Karpas-422 (cell line): Measurements from ENCODE around the gene GHRL. TPM values are rescaled to one million over a fixed set of nuclear protein-coding genes. Genes with fewer than 3 reads are reported as not detected.

Source experiments
- DNase-seq: peaks from one replicate; pipeline ENCODE4 v3.0.0-alpha.2; 2015
- H2AFZ ChIP-seq: fragments of 200-600 bp; sonication (generic); 2 replicates; pipeline ENCODE4 v1.6.1; 2014; ENCODE audit warnings: antibody characterized with exemption, low read length, mixed read lengths
- H3K27ac ChIP-seq: fragments of 200-600 bp; sonication (generic); 2 replicates; pipeline ENCODE4 v1.5.1; 2014; ENCODE audit warnings: mild to moderate bottlenecking, low read length, moderate library complexity
- H3K27me3 ChIP-seq: fragments of 200-600 bp; sonication (generic); 2 replicates; pipeline ENCODE4 v1.6.1; 2014; ENCODE audit warnings: low read length, mixed read lengths
- H3K36me3 ChIP-seq: fragments of 200-600 bp; sonication (generic); 2 replicates; pipeline ENCODE4 v1.6.1; 2014; ENCODE audit warnings: low read length, mixed read lengths; ENCODE audit not compliant: insufficient read depth
- H3K4me1 ChIP-seq: fragments of 200-600 bp; sonication (generic); 2 replicates; pipeline ENCODE4 v1.6.1; 2014; ENCODE audit warnings: mild to moderate bottlenecking, low read length, mixed read lengths
- H3K4me2 ChIP-seq: fragments of 200-600 bp; sonication (generic); 2 replicates; pipeline ENCODE4 v1.6.1; 2014; ENCODE audit warnings: low read length, low read depth, mild to moderate bottlenecking; ENCODE audit not compliant: poor library complexity, severe bottlenecking
- H3K4me3 ChIP-seq: fragments of 200-600 bp; sonication (generic); 2 replicates; pipeline ENCODE4 v1.5.1; 2014; ENCODE audit warnings: mild to moderate bottlenecking, antibody characterized with exemption, low read length, mixed read lengths
- H3K79me2 ChIP-seq: fragments of 200-600 bp; sonication (generic); 2 replicates; pipeline ENCODE4 v1.6.1; 2014; ENCODE audit warnings: mild to moderate bottlenecking, low read length, mixed read lengths
- H3K9ac ChIP-seq: fragments of 200-600 bp; sonication (generic); 2 replicates; pipeline ENCODE4 v1.6.0; 2014; ENCODE audit warnings: low read length
- H3K9me2 ChIP-seq: fragments of 200-600 bp; sonication (generic), shearing (Covaris generic); replicated peaks from 2 replicates; pipeline ENCODE4 v1.6.0; 2014; ENCODE audit warnings: mild to moderate bottlenecking, low read length, moderate library complexity; ENCODE audit not compliant: insufficient read depth
- H3K9me3 ChIP-seq: fragments of 300-700, 200-600 bp; sonication (generic); 2 replicates; pipeline ENCODE4 v1.6.1; 2014; ENCODE audit warnings: low read length, mixed read lengths
- H4K20me1 ChIP-seq: fragments of 200-600 bp; sonication (generic); 2 replicates; pipeline ENCODE4 v1.6.1; 2014; ENCODE audit warnings: mild to moderate bottlenecking, antibody characterized with exemption, low read length, low read depth; ENCODE audit not compliant: insufficient read depth
- total RNA-seq: library from RNA; depleted of rRNA; stranded (reverse); fragments of >200 nt; shearing (Covaris generic); gene quantifications from 2 replicates; pipeline ENCODE4 v1.2.3, GENCODE V29; 2014; ENCODE audit warnings: low replicate concordance

The GHRL gene
- total RNA-seq, 1 experiment from 2014 or later = 1.1 TPM

DNA sequence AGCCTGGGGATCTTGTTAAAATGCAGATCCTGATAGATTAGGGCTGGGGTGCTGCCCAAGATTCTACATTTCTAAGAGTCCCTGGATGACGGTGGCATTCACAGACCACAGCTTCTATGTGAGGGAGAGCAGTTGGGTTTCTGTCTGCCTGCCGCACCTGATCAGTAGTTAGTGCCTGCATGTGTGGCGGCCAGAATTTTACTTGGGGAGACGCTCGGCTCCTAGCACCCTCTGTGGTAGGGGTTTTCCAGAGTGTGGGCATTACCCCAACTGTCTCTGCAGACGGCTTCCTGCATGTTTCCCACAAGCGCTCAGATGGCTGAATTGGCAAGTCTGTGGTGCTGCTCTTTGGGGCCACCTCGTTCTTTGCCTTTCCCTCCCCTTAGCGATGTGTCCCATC, 8.3 kb downstream of the GHRL start:
- Histone ChIP-seq H3K9me2 (no peaks in the 10 kb centered on the region), H3K9me3 (no peaks in the 10 kb centered on the region), H3K4me1 (peaks cover 9% of the 10 kb centered on the region), H4K20me1 (no peaks in the 10 kb centered on the region), H3K4me3 (no peak overlapping the region), H3K4me2 (no peak overlapping the region), H3K27me3 (no peaks in the 10 kb centered on the region), H3K9ac (no peak overlapping the region), H3K79me2 (no peaks in the 10 kb centered on the region), H3K27ac (no peak overlapping the region), H2AFZ (no peak overlapping the region), H3K36me3 (peaks cover 31% of the 10 kb centered on the region; the same call in 1 of the 2 replicates)
- no peak for DNase-seq

DNA sequence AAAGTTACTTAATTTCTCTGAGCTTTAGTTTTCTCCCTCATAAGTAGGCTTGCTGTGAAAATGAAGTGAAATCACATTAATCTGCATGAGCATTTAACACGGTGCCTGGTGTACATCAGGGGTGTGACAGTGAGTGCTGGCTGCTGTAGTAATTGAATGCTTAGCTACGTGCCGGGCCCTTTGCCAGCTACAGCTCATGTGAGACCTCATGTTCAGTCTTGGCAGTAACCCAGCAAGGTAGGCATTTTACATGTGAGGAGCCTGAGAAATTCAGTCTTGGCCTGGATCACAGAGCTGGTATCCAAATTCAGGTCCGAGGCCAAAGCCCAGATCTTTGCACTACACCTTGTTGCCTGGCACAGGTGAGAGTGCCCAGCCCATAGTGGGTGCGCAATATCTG, 9.1 kb downstream of the GHRL start:
- Histone ChIP-seq H3K4me2 (no peak overlapping the region), H3K36me3 (peaks cover 31% of the 10 kb centered on the region; the same call in 1 of the 2 replicates), H3K27me3 (no peaks in the 10 kb centered on the region), H3K9ac (no peak overlapping the region), H3K9me3 (no peaks in the 10 kb centered on the region), H3K9me2 (no peaks in the 10 kb centered on the region), H3K27ac (no peak overlapping the region), H3K4me1 (peaks cover 9% of the 10 kb centered on the region), H3K79me2 (no peaks in the 10 kb centered on the region), H2AFZ (no peak overlapping the region), H3K4me3 (no peak overlapping the region), H4K20me1 (no peaks in the 10 kb centered on the region)
- no peak for DNase-seq

DNA sequence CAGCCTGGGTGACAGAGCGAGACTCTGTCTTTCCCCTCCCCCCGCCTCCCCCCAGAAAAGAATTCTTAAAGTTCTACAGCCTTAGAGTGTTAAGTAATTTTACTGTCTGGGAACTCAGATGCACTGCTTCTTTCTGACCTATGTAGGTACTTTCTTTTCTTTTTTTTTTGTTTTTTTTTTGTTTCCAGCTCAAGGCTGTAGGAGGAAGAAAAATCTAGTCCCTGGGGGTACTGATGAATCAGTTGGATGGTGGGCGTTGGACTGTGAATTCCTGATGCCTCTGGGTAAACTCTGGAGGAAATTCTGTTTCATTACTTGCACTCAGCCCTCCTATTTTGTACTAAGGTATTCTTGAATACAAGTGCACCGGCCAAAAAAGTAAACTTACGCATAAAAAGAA, 10.8 kb downstream of the GHRL start:
- Histone ChIP-seq H3K27ac (no peak overlapping the region), H2AFZ (no peak overlapping the region), H3K4me3 (no peak overlapping the region), H3K9ac (no peak overlapping the region), H3K36me3 (peaks cover 26% of the 10 kb centered on the region; the same call in 1 of the 2 replicates), H3K9me2 (no peaks in the 10 kb centered on the region), H3K4me1 (peaks cover 9% of the 10 kb centered on the region), H3K79me2 (peaks cover 5% of the 10 kb centered on the region), H3K27me3 (no peaks in the 10 kb centered on the region), H3K4me2 (no peak overlapping the region), H3K9me3 (no peaks in the 10 kb centered on the region), H4K20me1 (peaks cover 3% of the 10 kb centered on the region; the same call in 1 of the 2 replicates)
- no peak for DNase-seq

DNA sequence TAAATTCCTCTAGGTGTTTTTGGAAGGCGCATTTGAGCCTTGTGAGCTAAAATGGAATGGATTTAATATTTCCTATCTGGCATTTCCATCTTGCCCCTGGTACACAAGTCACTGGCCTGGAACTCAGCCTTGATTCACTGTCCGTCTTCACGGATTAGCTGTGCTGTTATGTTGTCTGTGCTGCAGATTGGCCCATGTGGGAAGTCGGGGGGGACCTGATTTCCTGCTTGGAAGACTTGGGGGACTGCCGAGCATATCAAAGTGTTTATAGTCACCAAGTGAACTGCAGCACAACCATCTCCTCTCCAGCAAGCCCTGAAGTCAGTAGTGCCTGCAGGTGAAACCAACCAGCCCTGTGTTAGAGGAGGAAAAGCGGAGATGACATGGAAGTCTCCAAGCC, 12.2 kb downstream of the GHRL start:
- Histone ChIP-seq H3K36me3 (peaks cover 33% of the 10 kb centered on the region; the same call in 1 of the 2 replicates), H3K79me2 (peaks cover 18% of the 10 kb centered on the region), H4K20me1 (peaks cover 11% of the 10 kb centered on the region; the same call in 1 of the 2 replicates)

DNA sequence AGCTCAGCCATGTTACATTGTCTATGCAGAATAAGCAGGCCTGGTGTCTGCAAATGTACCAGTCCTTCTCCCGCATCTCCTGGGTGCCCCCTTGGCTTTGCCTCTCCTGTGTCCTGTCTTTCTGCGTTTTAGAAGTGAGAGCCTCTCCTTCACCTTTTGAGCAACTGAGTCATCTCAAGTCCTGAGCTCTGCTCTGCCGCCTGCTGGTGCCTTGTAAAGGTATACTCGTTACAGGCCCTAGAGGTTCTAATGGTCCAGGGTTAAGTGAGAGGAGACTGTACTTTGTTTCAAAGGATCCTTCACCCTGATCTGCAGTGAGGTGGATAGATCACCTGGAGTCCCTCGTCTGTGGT, 12.6 kb downstream of the GHRL start:
- H3K4me3 ChIP-seq = no peak overlapping the region
- H3K4me1 ChIP-seq = peaks cover 1% of the 10 kb centered on the region
- no peak overlapping the region for H3K9ac ChIP-seq
- peaks cover 13% of the 10 kb centered on the region; the same call in 1 of the 2 replicates for H4K20me1 ChIP-seq
- H3K9me2 ChIP-seq = no peaks in the 10 kb centered on the region
- H3K36me3 ChIP-seq = peaks cover 33% of the 10 kb centered on the region; the same call in 1 of the 2 replicates
- H3K9me3 ChIP-seq = no peaks in the 10 kb centered on the region
- no peaks in the 10 kb centered on the region for H3K27me3 ChIP-seq
- H3K4me2 ChIP-seq = no peak overlapping the region
- DNase-seq = no peak
- H3K79me2 ChIP-seq = peaks cover 23% of the 10 kb centered on the region
- no peak overlapping the region for H2AFZ ChIP-seq
- no peak overlapping the region for H3K27ac ChIP-seq

More for the DNA sequence above, 12.2 kb downstream of the GHRL start:
- Histone ChIP-seq H3K4me3 (no peak overlapping the region), H3K27me3 (no peaks in the 10 kb centered on the region), H3K4me1 (peaks cover 4% of the 10 kb centered on the region), H3K9ac (no peak overlapping the region), H3K27ac (no peak overlapping the region), H3K4me2 (no peak overlapping the region), H3K9me3 (no peaks in the 10 kb centered on the region), H3K9me2 (no peaks in the 10 kb centered on the region), H2AFZ (no peak overlapping the region)
- DNase-seq = no peak

DNA sequence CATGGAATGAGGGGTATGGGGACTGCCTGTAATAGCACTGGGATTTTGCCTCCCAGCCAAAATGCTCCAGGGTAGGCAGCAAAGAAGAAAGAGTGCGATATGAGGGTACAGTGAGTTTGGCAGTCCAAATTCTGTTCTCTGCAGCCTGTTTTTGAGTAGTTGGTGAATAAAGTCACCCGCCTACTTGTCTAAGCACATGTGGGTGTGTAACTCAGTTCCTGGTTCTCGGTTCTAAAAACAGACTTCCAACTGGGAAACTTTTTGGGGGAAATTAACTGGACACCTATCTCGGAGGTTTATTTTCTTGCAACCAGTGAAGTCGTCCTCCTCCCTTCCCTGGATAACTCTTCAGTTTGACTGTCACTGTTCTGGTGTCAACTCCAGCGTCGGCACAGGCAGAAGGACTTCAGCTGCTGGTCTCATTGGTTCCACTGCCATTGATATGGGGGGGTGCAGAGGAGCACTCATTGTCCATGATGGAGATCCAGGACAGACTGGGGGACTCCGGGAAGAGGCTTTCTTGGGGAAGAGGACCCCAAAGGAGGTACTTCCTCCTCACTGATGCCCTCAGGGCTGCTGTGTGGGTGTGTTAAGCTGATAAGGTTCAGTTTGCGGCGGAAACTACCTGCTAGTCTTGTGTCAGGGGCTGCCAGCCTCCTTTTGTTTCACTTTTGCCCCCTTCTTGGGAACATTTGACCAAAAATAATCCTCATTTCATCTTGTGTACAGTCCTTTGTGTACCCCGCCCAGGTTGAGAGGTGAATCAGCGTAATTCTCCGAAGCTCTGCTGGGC, 13.2 kb downstream of the GHRL start:
- no peak overlapping the region for H3K9ac ChIP-seq
- H3K4me1 ChIP-seq = peaks cover under 1% of the 10 kb centered on the region
- H3K4me2 ChIP-seq = no peak overlapping the region
- H3K9me3 ChIP-seq = no peaks in the 10 kb centered on the region
- H3K4me3 ChIP-seq = no peak overlapping the region
- DNase-seq = no peak
- H3K27me3 ChIP-seq = no peaks in the 10 kb centered on the region
- no peak overlapping the region for H2AFZ ChIP-seq
- no peak overlapping the region for H3K27ac ChIP-seq
- H3K36me3 ChIP-seq = peaks cover 33% of the 10 kb centered on the region; the same call in 1 of the 2 replicates
- H3K9me2 ChIP-seq = no peaks in the 10 kb centered on the region
- H4K20me1 ChIP-seq = peaks cover 14% of the 10 kb centered on the region; the same call in 1 of the 2 replicates
- H3K79me2 ChIP-seq = peaks cover 28% of the 10 kb centered on the region

DNA sequence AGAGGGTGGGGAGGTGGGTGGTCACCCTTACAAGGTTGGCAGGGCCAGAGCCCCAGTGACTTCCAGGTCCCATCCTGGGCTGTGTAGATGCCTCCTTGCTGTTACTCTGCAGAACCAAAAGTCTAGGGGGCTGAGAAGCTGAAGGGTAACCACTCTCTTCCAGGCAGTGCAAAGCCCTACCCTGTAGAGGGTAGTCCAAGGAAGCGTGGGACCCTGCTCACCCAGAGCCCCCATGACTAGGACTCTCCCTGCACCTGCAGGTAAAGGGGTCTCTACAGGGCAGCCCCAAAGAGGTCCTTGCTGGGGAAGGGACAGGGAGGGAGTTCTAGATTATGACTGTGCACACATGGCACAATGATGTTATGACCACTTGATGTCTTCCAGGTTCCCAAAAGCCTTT, 14.2 kb downstream of the GHRL start:
- DNase-seq = no peak
- peaks cover 25% of the 10 kb centered on the region for H4K20me1 ChIP-seq
- peaks cover 33% of the 10 kb centered on the region; the same call in 1 of the 2 replicates for H3K36me3 ChIP-seq
- H3K4me2 ChIP-seq = no peak overlapping the region
- peaks cover 11% of the 10 kb centered on the region for H3K4me1 ChIP-seq
- H3K9me2 ChIP-seq = no peaks in the 10 kb centered on the region
- peaks cover 39% of the 10 kb centered on the region for H3K79me2 ChIP-seq
- H3K27ac ChIP-seq = no peak overlapping the region
- H3K27me3 ChIP-seq = no peaks in the 10 kb centered on the region
- no peaks in the 10 kb centered on the region for H3K9me3 ChIP-seq
- no peak overlapping the region for H3K4me3 ChIP-seq
- H3K9ac ChIP-seq = no peak overlapping the region
- H2AFZ ChIP-seq = no peak overlapping the region

DNA sequence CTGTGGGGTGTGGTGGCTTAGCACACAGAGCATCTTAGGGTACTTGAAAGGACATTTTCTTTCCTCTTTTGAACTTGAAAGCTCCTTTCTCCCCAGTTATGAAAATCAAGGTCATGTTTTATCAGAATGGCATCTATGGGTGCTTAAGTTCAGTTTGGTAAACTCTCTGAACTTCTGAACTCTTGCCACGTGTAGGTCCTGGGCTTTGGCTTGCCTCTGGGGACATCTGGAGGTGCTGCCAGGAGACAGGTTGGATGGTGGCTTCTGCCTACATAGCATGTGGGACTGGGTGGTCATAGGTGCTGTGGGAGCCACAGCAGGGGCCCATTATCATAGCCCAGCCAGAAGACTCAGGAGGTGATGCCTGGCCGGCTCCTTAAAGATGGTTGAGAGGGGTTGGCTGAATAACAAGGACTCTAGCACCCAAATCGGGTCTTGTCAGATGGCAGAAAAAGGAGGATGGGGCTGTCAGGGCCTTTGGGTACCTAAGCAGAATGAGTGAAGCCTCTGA, 15.6 kb downstream of the GHRL start:
- H3K4me2 ChIP-seq = no peak overlapping the region
- H3K27ac ChIP-seq = no peak overlapping the region
- no peaks in the 10 kb centered on the region for H3K27me3 ChIP-seq
- peaks cover 24% of the 10 kb centered on the region; the same call in 1 of the 2 replicates for H3K36me3 ChIP-seq
- H3K4me1 ChIP-seq = peaks cover 18% of the 10 kb centered on the region
- DNase-seq = no peak
- no peak overlapping the region for H3K4me3 ChIP-seq
- no peaks in the 10 kb centered on the region for H3K9me2 ChIP-seq
- H2AFZ ChIP-seq = no peak overlapping the region
- no peak overlapping the region for H3K9ac ChIP-seq
- H4K20me1 ChIP-seq = peaks cover 31% of the 10 kb centered on the region
- H3K79me2 ChIP-seq = peaks cover 52% of the 10 kb centered on the region
- no peaks in the 10 kb centered on the region for H3K9me3 ChIP-seq
